COLO829 (cell line): ENCODE results near the gene LAMB1.
"Not testable (repeated sequence)": the region's sequence is repeated elsewhere in the genome, so short reads cannot be mapped to it uniquely, and the experiment has no call there.

Source experiments
- DNase-seq: peaks from one replicate; pipeline ENCODE4 v3.0.0; 2012; ENCODE audit warnings: low spot score

Gene LAMB1

DNA sequence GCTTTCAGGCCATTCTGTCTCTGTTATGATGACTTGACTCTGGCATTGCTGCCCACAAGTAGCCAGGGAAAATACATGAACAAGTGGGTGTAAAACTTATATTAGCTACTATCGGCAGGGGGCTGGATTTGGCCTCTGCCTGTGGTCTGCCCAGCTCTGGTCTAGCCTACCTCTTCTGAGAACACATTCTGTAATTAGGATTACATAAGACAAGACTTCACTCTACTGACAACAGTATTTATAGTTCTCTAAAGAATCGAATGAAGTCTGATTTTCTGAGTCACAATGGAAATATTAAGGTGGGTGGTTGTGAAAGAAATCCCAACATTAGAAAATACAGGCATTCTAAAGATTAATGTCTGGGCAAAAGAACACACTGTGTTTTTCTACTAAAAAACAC lies 56.5 kb downstream of the LAMB1 start:
- peak; percentile 74 for DNase-seq

- DNase-seq: no peak
Observed at GRCh38 chr7:107945332-107945731, 57.6 kb downstream of the LAMB1 start.

DNA sequence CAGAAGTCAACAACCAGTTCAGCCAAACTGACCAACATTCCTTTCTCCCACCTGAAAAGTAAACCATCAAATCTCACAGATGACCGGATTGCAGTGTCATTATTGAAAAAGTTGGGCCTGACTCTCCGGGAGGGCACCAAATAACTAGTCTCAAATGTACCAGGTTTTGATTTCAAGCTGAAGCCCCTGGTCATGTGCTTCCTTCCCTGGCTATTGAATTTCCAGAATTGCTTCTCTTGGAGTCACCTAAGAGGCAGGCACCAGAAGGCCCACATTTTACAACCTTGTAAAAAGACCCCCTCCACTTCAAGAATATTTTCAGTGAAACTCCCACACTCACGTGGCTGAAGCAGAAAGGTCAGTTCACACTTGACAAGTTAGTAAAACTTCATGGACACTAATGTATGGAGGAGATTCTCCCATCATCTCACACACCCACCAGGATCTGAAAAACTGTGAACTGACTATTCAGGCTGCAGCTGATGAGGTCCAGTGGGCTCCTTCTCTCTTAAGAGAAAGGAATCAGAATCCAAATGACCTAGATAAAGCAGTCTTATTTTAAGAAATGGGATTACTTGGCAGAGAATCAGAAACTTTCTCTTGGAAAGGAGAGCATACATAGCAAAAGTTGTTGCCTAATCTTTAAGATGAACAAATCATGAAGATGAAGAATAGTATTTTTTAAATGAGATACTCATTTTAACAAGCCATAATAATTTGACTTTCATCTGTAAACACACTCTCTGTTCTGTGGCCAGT lies 58.4 kb downstream of the LAMB1 start:
- DNase-seq: no peak

DNA sequence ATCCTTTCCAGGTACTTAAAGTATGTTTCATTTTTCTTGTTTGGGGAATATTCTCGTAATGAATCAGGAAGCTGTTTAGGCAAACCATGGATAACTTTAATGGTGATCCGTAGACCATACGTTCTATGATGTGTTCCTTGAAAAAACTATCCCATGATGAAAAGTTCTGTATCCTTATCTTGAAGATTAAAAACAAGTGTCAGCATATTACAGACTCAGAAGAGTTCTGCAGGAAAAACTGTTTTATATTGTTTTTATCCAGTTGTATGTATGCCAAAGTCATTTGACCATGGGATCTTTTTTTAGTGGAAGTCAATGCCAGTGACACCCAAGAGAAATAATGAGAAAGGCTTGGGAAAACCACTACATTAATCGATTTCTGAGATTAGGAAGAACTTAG lies 59.9 kb downstream of the LAMB1 start:
- DNase-seq: no peak

- no peak for DNase-seq
Observed at GRCh38 chr7:107940951-107941350, 62.0 kb downstream of the LAMB1 start.

- DNase-seq: no peak
Observed at GRCh38 chr7:107939573-107940489, 63.1 kb downstream of the LAMB1 start.

DNA sequence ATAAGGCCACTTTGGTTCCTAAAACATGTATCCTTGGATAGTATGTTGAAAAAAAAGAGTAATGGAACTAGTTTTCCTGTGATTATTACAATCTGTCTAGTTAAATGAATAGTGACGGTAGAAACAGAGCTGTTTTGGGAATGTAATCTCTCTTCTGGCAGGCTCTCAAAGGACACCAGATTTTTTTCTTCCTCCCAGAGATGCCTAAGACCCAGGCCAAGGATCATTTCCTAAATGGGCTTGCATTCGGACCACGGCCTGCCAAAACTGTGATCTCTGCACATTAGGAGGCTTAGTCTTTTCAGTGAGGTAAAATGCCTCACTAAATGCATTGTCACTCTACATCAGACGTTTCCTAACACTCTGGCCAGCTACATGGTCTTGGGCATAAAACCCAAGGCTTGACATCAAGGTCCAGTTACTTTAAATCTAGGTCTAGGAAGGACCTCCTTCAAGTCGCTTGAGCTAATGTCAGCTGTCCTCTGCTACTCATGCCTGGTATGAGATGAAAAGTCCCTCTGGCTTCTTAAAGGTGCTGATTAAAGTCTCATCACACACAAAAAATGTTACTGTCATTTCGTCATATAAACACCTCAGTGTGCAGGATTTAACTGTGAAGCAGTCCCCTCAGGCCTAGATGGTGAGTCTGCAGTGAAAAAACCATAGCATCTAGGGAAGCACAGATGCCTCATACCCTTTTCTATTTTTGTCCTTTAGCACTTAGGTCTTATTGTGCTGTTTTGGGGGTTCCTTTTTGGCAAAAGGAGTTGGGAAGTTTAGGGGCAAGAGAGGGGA lies 64.3 kb downstream of the LAMB1 start:
- no peak for DNase-seq

GRCh38 chr7:107937531-107937930 lies 65.4 kb downstream of the LAMB1 start:
- no peak for DNase-seq

GRCh38 chr7:107936312-107936711 lies 66.6 kb downstream of the LAMB1 start:
- no peak for DNase-seq

GRCh38 chr7:107934991-107935770 lies 67.8 kb downstream of the LAMB1 start:
- DNase-seq: no peak

- no peak for DNase-seq
Observed at GRCh38 chr7:107933386-107934013, 69.5 kb downstream of the LAMB1 start.

GRCh38 chr7:107932805-107933204 lies 70.2 kb downstream of the LAMB1 start:
- no peak for DNase-seq

GRCh38 chr7:107931740-107932515 lies 71.0 kb downstream of the LAMB1 start:
- no peak for DNase-seq

GRCh38 chr7:107926481-107926880 lies 76.5 kb downstream of the LAMB1 start:
- DNase-seq: no peak

GRCh38 chr7:107924841-107925504 lies 78.0 kb downstream of the LAMB1 start:
- no peak for DNase-seq

GRCh38 chr7:107922886-107923285 lies 80.1 kb downstream of the LAMB1 start:
- no peak for DNase-seq

DNA sequence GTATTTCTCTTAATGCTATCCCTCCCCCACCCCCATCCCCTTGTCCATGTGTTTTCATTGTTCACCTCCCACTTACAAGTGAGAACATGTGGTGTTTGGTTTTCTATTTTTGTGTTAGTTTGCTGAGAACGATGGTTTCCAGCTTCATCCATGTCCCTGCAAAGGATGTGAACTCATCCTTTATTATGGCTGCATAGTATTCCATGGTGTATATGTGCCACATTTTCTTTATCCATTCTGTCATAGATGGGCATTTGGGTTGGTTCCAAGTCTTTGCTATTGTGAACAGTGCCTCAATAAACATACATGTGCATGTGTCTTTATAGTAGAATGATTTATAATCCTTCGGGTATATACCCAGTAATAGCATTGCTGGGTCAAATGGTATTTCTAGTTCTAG lies 81.1 kb downstream of the LAMB1 start:
- DNase-seq: not testable (repeated sequence)

- DNase-seq: no peak
Observed at GRCh38 chr7:107920048-107920772, 82.8 kb downstream of the LAMB1 start.

GRCh38 chr7:107918948-107919347 lies 84.0 kb downstream of the LAMB1 start:
- DNase-seq: no peak
